ENCODE measurements around the gene COLEC11.

Gene COLEC11

GRCh38 chr2:3641841-3642421 lies 47.0 kb downstream of the COLEC11 start:
- TF ChIP-seq OSR1 (CRISPR knock-in tag; IDR thresholded peaks at IDR 0.05) (no peak), RARB (CRISPR knock-in tag; IDR thresholded peaks at IDR 0.05) (no peak), ZC3H10 (CRISPR knock-in tag; IDR thresholded peaks at IDR 0.05) (no peak), BACH2 (CRISPR knock-in tag; IDR thresholded peaks at IDR 0.05; ENCODE audit: borderline replicate concordance) (no peak), ZFP30 (CRISPR knock-in tag; IDR thresholded peaks at IDR 0.05) (no peak), ZFP3 (CRISPR knock-in tag; IDR thresholded peaks at IDR 0.05) (no peak), GLIS3 (CRISPR knock-in tag; IDR thresholded peaks at IDR 0.05) (no peak), SNAI2 (CRISPR knock-in tag; IDR thresholded peaks at IDR 0.05) (no peak), TCF4 (CRISPR knock-in tag; IDR thresholded peaks at IDR 0.05; ENCODE audit: borderline replicate concordance) (no peak), PATZ1 (CRISPR knock-in tag; IDR thresholded peaks at IDR 0.05; ENCODE audit: borderline replicate concordance) (no peak), CSDC2 (CRISPR knock-in tag; IDR thresholded peaks at IDR 0.05) (no peak), ZNF70 (CRISPR knock-in tag; IDR thresholded peaks at IDR 0.05) (no peak), ESRRG (CRISPR knock-in tag; IDR thresholded peaks at IDR 0.05) (no peak), ISL1 (CRISPR knock-in tag; IDR thresholded peaks at IDR 0.05) (no peak), TOX (CRISPR knock-in tag; IDR thresholded peaks at IDR 0.05; ENCODE audit: borderline replicate concordance) (no peak)
- TF ChIP-seq, protein P1, sequence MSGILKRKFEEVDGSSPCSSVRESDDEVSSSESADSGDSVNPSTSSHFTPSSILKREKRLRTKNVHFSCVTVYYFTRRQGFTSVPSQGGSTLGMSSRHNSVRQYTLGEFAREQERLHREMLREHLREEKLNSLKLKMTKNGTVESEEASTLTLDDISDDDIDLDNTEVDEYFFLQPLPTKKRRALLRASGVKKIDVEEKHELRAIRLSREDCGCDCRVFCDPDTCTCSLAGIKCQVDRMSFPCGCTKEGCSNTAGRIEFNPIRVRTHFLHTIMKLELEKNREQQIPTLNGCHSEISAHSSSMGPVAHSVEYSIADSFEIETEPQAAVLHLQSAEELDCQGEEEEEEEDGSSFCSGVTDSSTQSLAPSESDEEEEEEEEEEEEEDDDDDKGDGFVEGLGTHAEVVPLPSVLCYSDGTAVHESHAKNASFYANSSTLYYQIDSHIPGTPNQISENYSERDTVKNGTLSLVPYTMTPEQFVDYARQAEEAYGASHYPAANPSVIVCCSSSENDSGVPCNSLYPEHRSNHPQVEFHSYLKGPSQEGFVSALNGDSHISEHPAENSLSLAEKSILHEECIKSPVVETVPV (CRISPR knock-in tag; IDR thresholded peaks at IDR 0.05), result no peak
- TF ChIP-seq, protein P2, sequence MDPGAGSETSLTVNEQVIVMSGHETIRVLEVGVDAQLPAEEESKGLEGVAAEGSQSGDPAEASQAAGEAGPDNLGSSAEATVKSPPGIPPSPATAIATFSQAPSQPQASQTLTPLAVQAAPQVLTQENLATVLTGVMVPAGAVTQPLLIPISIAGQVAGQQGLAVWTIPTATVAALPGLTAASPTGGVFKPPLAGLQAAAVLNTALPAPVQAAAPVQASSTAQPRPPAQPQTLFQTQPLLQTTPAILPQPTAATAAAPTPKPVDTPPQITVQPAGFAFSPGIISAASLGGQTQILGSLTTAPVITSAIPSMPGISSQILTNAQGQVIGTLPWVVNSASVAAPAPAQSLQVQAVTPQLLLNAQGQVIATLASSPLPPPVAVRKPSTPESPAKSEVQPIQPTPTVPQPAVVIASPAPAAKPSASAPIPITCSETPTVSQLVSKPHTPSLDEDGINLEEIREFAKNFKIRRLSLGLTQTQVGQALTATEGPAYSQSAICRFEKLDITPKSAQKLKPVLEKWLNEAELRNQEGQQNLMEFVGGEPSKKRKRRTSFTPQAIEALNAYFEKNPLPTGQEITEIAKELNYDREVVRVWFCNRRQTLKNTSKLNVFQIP (CRISPR knock-in tag; IDR thresholded peaks at IDR 0.05; ENCODE audit: borderline replicate concordance, low read depth), result no peak
- TF ChIP-seq, protein P3, sequence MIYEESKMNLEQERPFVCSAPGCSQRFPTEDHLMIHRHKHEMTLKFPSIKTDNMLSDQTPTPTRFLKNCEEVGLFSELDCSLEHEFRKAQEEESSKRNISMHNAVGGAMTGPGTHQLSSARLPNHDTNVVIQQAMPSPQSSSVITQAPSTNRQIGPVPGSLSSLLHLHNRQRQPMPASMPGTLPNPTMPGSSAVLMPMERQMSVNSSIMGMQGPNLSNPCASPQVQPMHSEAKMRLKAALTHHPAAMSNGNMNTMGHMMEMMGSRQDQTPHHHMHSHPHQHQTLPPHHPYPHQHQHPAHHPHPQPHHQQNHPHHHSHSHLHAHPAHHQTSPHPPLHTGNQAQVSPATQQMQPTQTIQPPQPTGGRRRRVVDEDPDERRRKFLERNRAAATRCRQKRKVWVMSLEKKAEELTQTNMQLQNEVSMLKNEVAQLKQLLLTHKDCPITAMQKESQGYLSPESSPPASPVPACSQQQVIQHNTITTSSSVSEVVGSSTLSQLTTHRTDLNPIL (CRISPR knock-in tag; IDR thresholded peaks at IDR 0.05; ENCODE audit: low read depth), result no peak
- TF ChIP-seq, protein P4, sequence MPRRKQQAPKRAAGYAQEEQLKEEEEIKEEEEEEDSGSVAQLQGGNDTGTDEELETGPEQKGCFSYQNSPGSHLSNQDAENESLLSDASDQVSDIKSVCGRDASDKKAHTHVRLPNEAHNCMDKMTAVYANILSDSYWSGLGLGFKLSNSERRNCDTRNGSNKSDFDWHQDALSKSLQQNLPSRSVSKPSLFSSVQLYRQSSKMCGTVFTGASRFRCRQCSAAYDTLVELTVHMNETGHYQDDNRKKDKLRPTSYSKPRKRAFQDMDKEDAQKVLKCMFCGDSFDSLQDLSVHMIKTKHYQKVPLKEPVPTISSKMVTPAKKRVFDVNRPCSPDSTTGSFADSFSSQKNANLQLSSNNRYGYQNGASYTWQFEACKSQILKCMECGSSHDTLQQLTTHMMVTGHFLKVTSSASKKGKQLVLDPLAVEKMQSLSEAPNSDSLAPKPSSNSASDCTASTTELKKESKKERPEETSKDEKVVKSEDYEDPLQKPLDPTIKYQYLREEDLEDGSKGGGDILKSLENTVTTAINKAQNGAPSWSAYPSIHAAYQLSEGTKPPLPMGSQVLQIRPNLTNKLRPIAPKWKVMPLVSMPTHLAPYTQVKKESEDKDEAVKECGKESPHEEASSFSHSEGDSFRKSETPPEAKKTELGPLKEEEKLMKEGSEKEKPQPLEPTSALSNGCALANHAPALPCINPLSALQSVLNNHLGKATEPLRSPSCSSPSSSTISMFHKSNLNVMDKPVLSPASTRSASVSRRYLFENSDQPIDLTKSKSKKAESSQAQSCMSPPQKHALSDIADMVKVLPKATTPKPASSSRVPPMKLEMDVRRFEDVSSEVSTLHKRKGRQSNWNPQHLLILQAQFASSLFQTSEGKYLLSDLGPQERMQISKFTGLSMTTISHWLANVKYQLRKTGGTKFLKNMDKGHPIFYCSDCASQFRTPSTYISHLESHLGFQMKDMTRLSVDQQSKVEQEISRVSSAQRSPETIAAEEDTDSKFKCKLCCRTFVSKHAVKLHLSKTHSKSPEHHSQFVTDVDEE (CRISPR knock-in tag; IDR thresholded peaks at IDR 0.05), result no peak
- no peak for ATAC-seq

GRCh38 chr2:3642521-3643215 lies 47.8 kb downstream of the COLEC11 start:
- ATAC-seq, result no peak
- TF ChIP-seq, protein P3 (CRISPR knock-in tag; IDR thresholded peaks at IDR 0.05; ENCODE audit: low read depth), result no peak
- TF ChIP-seq GLIS3 (CRISPR knock-in tag; IDR thresholded peaks at IDR 0.05) (no peak), ZC3H10 (CRISPR knock-in tag; IDR thresholded peaks at IDR 0.05) (no peak), RARB (CRISPR knock-in tag; IDR thresholded peaks at IDR 0.05) (no peak), TOX (CRISPR knock-in tag; IDR thresholded peaks at IDR 0.05; ENCODE audit: borderline replicate concordance) (no peak), ZNF8 (CRISPR knock-in tag; IDR thresholded peaks at IDR 0.05) (no peak), PATZ1 (CRISPR knock-in tag; IDR thresholded peaks at IDR 0.05; ENCODE audit: borderline replicate concordance) (no peak), ZNF565 (CRISPR knock-in tag; conservative IDR thresholded peaks at IDR 0.05; ENCODE audit: low read depth) (no peak), BACH2 (CRISPR knock-in tag; IDR thresholded peaks at IDR 0.05; ENCODE audit: borderline replicate concordance) (no peak), ZNF70 (CRISPR knock-in tag; IDR thresholded peaks at IDR 0.05) (no peak), TCF4 (CRISPR knock-in tag; IDR thresholded peaks at IDR 0.05; ENCODE audit: borderline replicate concordance) (no peak), ARNTL (CRISPR knock-in tag; IDR thresholded peaks at IDR 0.05; ENCODE audit: borderline replicate concordance, low read depth) (no peak)
- TF ChIP-seq, protein P4 (CRISPR knock-in tag; IDR thresholded peaks at IDR 0.05), result no peak
